ENCODE data around the gene KCNAB1. TPM values are rescaled to one million over a fixed set of nuclear protein-coding genes. Genes with fewer than 3 reads are reported as not detected.
"Not testable (repeated sequence)": the region's sequence is repeated elsewhere in the genome, so short reads cannot be mapped to it uniquely, and the experiment has no call there.

KCNAB1 gene
- polyA plus RNA-seq (ENCODE audit: insufficient read length in 4 of 4) = 1 to 10 TPM; 2.7 to 3.5 (median 3.3) TPM

- DNase-seq (ENCODE audit: low read depth in 4 of 4, low spot score in 2 of 4) = no peak
These were observed at the start of gene KCNAB1 for GRCh38 chr3:156120528-156121251. Gene KCNAB1, plus strand, starts transcription at chr3:156120578.

GRCh38 chr3:156071031-156071430, 49.3 kb upstream of the KCNAB1 start:
- DNase-seq (ENCODE audit: low read depth in 4 of 4, low spot score in 2 of 4) = no peak

GRCh38 chr3:156072950-156073657, 47.3 kb upstream of the KCNAB1 start:
- DNase-seq (ENCODE audit: low read depth in 4 of 4, low spot score in 2 of 4) = not testable (repeated sequence)

GRCh38 chr3:156090126-156090525, 30.3 kb upstream of the KCNAB1 start:
- no peak for DNase-seq (ENCODE audit: low read depth in 4 of 4, low spot score in 2 of 4)

GRCh38 chr3:156093964-156094363, 26.4 kb upstream of the KCNAB1 start:
- no peak for DNase-seq (ENCODE audit: low read depth in 4 of 4, low spot score in 2 of 4)

- DNase-seq (ENCODE audit: low read depth in 4 of 4, low spot score in 2 of 4) = no peak
These were observed 26.0 kb upstream of the KCNAB1 start for GRCh38 chr3:156094391-156094790.

GRCh38 chr3:156095652-156096051, 24.7 kb upstream of the KCNAB1 start:
- not testable (repeated sequence) for DNase-seq (ENCODE audit: low read depth in 4 of 4, low spot score in 2 of 4)

GRCh38 chr3:156098437-156099035, 21.8 kb upstream of the KCNAB1 start:
- DNase-seq (ENCODE audit: low read depth in 4 of 4, low spot score in 2 of 4) = no peak

GRCh38 chr3:156099348-156099747, 21.0 kb upstream of the KCNAB1 start:
- DNase-seq (ENCODE audit: low read depth in 4 of 4, low spot score in 2 of 4) = not testable (repeated sequence)

GRCh38 chr3:156099984-156100383, 20.4 kb upstream of the KCNAB1 start:
- DNase-seq (ENCODE audit: low read depth in 4 of 4, low spot score in 2 of 4) = not testable (repeated sequence)

- peak in 1 of 4 donors; percentile 9 for DNase-seq (ENCODE audit: low read depth in 4 of 4, low spot score in 2 of 4)
These were observed 18.0 kb upstream of the KCNAB1 start for GRCh38 chr3:156102267-156102931.

GRCh38 chr3:156106721-156107373, 13.5 kb upstream of the KCNAB1 start:
- DNase-seq (ENCODE audit: low read depth in 4 of 4, low spot score in 2 of 4) = no peak

- no peak for DNase-seq (ENCODE audit: low read depth in 4 of 4, low spot score in 2 of 4)
These were observed 12.9 kb upstream of the KCNAB1 start for GRCh38 chr3:156107504-156107903.

- DNase-seq (ENCODE audit: low read depth in 4 of 4, low spot score in 2 of 4) = no peak
These were observed 11.8 kb upstream of the KCNAB1 start for GRCh38 chr3:156108616-156109015.

GRCh38 chr3:156109989-156110388, 10.4 kb upstream of the KCNAB1 start:
- no peak for DNase-seq (ENCODE audit: low read depth in 4 of 4, low spot score in 2 of 4)

- no peak for DNase-seq (ENCODE audit: low read depth in 4 of 4, low spot score in 2 of 4)
These were observed 6.1 kb downstream of the KCNAB1 start for GRCh38 chr3:156126467-156126866.

- no peak for DNase-seq (ENCODE audit: low read depth in 4 of 4, low spot score in 2 of 4)
These were observed 10.9 kb downstream of the KCNAB1 start for GRCh38 chr3:156131241-156131640.

- DNase-seq (ENCODE audit: low read depth in 4 of 4, low spot score in 2 of 4) = no peak
These were observed 11.4 kb downstream of the KCNAB1 start for GRCh38 chr3:156131799-156132198.

- DNase-seq (ENCODE audit: low read depth in 4 of 4, low spot score in 2 of 4) = no peak
These were observed 11.9 kb downstream of the KCNAB1 start for GRCh38 chr3:156132313-156132712.

- no peak for DNase-seq (ENCODE audit: low read depth in 4 of 4, low spot score in 2 of 4)
These were observed 12.7 kb downstream of the KCNAB1 start for GRCh38 chr3:156133076-156133475.

Measured in left renal cortex interstitium (tissue), 4 donors.